Adrenal gland (tissue), 5 donors: ENCODE measurements around the gene CLDN3.

Experiments
- CTCF ChIP-seq, 6 experiments: fragments of 450-650 bp in 4 of 6; fragments of 200-600 bp in 2 of 6; sonication (generic) in 1 of 6; IDR thresholded peaks; 1 replicate in 5 of 6; 2 replicates in 1 of 6; pipeline versions ENCODE4 v1.5.1 to v1.8.0; 2016 to 2021; ENCODE audit warnings: antibody characterized with exemption in 6 of 6, mild to moderate bottlenecking in 2 of 6, moderate library complexity in 1 of 6
- POLR2A ChIP-seq, 2 donors: fragments of 450-650 bp; IDR thresholded peaks; one replicate each; pipeline ENCODE4 v1.6.1; 2017; ENCODE audit warnings: antibody characterized with exemption in 2 of 2, mild to moderate bottlenecking in 2 of 2, moderate library complexity in 1 of 2
- donor health status: DM: no; HTN: no; CAD: no.

- TF ChIP-seq POLR2A (IDR thresholded peaks at IDR 0.05) (no peak), CTCF (IDR thresholded peaks at IDR 0.05) (no peak)
These were observed 47.3 kb downstream of the CLDN3 start for GRCh38 chr7:73722785-73723184.
